GM21825 (cell line): ENCODE results near the gene DOK5.
"Not testable (repeated sequence)": the region's sequence is repeated elsewhere in the genome, so short reads cannot be mapped to it uniquely, and the experiment has no call there.

Source experiments
- ATAC-seq: cut with Tn5 transposase; IDR thresholded peaks from one replicate; pipeline ENCODE4 v1.9.1; 2021; ENCODE audit warnings: mild to moderate bottlenecking, moderate library complexity; ENCODE audit not compliant: unreplicated experiment

The DOK5 gene

DNA sequence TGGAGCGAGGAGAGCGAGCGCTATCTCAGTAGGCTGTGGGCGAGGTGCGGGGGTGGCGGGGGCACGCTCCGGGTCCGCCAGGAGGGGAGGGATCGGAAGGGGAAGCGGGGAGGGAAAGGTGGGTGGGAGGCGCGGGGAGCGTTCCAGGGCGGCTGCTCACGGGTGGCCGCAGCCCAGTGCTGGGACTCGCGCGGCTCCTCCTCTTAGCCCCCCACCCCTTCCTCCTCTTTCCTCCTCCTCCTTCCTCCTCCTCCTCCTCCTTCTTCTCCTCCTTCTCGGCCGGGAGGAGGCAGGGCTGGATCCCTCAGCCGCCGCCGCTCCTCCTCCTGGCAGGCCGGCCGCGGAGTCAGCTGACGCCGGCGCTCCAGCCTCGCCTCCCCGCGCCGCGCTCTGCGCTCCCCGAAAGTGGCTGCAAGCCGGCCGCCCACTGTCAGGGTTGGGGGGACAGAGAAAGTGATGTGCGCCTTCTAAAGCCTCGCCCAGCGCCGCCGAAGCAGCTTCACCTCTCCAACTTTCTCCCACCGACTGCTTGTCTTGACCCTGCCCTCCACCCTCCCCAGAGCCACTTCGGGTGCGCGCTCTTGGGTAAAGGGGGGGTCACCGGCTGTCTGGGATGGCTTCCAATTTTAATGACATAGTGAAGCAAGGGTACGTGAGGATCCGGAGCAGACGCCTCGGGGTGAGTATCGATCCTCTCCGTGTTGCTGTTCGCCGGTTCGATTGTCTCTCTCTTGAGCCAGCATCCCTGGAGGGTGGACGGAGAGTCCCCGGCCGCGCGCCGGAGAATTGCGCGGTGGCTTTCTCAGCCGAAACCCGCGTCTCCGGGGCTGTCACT, at the start of gene DOK5:
Gene DOK5, plus strand, starts transcription at position 260 of the 835 bp plus-strand sequence. Its CDS starts 354 bp downstream, at position 614.
- ATAC-seq = no peak

DNA sequence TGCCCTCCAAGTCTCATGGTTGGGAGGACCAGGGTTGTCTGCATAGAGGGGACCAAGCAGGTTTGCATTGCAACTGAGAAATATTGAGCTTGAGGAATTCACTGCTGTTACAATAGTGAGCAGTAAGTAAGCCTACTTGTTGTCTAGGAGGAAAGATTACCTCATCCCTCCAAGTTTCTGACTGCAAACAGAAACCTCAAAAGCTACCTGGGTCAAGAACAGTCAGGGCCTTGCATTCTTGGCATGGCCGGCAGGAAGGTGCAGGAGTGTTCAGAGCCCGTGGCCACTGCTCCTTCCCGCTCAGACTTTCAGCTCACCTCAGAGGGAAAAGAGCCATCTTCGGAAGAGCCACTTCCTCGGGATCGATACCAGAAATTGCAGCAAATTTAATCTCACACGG, 46.0 kb upstream of the DOK5 start:
- ATAC-seq = no peak

DNA sequence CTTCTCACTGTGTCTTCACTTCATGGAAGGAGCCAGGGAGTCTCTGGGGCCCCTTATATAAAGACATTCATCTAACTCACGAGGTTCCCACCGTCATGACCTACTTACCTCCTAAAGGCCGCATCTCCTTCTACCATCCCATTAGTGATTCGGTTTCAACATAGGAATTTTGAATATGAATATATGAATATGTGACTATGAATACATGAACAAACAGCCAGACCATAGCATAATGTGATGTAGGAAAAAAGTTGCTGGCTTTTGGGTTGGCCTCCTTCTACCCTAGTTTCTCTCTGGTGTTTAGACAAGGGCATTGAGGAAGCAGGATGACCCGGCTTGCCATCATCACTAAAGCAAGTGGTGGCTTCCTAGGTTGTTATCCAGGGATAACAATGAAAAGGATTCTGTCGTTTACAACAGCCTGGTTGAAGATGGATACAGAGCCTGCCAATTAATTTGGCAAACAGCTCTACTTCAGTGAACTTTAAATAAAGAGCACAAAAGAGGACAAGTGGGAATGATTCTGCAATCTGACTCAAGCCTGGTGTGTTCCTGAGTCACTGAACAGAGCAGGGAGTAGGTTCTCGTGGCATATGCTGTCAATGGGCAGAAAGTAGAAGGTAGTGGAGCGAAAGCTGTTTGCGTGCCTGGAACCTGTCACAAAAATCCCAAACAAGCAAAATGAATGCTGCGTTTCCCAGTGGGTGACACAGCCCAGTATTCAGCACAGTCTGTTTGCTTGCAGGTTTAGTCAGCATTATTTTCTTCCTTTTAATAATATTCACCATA, 44.0 kb upstream of the DOK5 start:
- no peak for ATAC-seq

DNA sequence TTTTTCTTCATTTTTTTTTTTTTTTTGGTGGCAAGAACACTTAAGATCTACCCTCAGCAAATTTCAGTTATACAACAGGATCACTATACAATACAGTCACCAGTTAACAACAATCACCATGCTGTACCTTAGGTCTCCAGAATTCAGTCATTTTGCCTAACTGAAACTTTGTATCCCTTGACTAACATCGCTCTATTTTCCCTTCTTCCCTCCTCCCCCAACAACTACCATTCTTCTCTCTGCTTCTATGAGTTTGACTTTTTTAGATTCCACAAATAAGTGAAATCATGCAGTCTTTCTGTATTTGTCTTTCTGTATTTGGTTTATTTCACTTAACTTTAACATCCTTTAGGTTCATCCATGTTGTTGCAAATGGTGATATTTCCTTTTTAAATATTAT, 42.4 kb upstream of the DOK5 start:
- no peak for ATAC-seq

DNA sequence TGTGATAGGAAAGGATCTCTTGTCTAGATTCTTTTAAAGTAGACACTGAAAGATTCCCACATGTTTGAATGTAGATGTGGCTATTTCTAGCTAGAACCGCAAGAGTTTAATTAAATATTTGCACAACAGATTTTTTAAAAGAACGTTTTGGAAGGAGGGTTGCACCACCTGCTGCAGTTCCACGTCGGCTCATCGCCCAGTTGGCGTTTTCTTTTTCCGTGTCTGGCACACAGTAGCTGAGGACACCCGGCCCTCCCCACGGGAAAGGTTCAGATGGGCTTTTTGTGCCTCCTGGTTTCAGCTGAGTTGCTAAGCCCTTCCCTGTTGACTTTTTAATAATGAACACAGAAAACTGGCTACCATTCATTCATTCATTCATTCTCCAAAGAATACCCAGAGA, 41.8 kb upstream of the DOK5 start:
- ATAC-seq = no peak

DNA sequence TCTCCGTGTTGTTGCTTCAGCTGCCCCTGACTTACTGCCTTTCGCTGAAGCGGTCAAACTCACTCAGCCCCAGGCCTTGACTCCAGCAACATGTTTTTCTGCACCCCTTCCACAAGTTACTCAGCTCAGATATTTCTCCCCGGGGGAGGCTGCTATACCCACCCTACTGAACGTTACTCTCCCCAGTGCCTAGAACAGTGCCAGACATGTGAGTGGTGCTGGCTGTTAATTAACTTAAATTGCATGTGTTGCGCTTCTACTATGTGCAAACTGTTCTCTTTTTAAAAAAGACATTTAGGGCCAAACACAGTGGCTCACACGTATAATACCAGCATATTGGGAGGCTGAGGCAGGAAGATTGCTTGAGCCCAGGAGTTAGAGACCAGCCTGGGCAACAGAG, 41.2 kb upstream of the DOK5 start:
- ATAC-seq = no peak

DNA sequence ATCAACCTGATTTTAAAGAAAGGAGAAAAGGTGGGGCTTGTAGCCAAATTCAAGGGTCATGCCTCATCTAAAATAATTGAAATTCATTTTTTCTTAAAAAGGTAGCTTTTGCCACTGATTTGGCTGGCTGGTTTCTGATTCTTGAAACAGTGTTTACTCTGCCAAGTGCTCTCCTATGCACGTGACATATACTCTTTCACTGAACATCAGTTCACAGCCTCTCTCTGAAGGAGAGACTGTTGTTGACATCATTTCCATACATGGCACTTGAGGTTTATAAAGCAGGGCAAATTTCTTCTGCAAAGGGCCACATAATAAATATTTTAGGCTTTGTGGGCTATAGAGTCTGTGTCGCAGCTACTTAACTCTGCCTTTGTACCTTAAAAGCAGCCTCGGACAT, 40.4 kb upstream of the DOK5 start:
- ATAC-seq = no peak

DNA sequence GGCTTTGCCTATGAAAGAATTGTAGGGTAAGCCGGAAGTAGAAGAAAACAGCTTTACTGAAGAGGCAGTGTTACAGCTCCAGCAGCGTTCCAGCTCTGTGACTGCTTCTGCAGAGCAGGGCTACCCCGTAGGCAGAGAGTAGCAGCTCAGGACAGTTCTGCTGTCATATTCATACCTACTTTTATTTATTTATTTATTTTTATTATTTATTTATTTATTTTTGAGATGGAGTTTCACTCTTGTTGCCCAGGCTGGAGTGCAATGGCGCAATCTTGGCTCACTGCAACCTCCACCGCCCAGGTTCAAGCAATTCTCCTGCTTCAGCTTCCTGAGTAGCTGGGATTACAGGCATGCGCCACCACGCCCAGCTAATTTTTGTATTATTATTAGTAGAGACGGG, 39.0 kb upstream of the DOK5 start:
- not testable (repeated sequence) for ATAC-seq

DNA sequence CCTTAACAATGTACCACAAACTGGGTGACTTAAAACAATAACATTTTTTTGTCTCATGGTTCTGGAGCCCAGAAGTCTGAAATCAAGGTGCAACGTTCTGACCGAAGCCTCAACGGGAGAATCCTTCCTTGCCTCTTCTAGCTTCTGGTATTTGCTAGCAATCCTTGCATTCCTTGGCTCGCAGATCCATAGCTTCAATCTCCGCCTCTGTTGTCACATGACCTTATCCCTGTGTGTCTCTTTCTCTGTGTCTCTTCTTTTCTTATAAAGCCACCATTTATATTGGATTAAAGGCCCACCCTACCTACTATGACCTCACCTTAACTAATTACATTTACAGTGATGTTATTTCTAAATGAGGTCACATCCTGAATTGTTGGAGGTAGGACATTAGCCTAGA, 37.2 kb upstream of the DOK5 start:
- no peak for ATAC-seq

DNA sequence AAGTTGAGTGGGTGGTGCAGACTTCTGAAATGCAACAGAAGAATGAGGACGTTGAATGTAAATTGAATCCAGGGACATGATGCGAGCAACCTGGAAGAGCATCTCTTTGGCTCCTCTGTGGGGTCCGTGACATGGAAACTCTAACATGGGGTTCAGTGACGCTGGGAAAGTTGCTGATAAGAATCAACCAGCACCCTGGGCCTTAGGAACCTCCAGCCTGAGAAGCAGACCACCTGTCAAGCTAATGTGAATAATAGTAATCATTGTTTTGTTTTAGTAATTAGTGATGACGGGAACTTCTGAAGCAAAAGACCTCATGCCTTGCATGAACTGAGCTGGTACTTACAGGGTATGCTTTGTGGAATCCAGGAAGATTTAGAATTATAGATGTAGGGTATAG, 25.2 kb upstream of the DOK5 start:
- no peak for ATAC-seq

DNA sequence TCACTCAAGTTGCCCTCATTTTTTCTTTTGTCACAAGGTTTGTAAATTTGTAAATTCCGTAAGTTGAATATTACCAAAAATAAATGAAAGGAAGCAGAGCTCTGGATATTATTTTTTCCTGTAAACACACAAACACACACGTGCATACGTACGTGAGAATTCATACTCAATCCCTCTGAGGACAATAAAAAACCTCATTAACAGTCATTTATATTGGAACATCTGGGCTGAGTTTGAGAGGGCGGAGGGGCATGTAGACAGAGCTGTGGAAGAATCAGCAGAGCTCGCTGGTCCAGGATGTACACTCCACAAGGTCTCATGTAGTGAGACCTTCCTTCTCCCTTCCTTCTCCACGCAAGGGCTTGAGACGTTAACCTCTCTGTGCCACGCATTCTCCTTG, 24.2 kb upstream of the DOK5 start:
- no peak for ATAC-seq

DNA sequence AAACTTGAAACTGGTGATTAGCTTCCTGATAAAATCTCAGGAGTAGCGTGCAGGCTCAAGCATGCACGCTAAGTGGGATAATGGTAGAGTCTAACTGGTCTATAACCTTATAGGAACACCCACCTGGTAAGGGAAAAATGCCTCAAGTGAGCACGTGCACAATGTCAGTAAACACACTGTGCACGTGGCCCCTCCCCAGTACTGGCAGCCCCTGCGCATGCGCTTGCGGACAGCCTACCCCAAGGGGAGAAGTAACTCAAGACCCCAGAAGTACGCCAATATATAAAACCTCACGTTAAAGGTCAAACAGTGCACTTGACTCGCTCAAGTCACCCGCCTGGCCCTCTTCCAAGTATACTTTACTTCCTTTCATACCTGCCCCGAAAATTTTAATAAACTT, 23.1 kb upstream of the DOK5 start:
- ATAC-seq = no peak

DNA sequence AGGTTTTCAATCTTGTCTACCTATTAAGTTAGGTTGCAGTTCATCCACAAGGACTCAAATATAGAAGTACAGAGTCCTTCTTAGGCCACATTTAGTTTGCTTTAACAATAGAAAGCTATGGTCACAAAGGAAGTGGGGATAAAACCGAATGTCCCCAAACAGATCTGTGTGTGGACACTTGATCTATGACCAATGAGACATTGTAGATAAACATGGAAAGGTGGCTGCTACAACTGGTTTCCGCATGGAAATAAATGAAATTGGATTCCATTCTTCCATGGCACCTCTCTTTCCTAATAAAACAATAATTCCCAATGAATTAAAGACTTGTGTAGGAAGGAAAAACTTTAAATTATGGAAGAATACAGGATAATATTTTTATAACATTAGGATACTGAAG, 20.4 kb upstream of the DOK5 start:
- ATAC-seq = no peak

DNA sequence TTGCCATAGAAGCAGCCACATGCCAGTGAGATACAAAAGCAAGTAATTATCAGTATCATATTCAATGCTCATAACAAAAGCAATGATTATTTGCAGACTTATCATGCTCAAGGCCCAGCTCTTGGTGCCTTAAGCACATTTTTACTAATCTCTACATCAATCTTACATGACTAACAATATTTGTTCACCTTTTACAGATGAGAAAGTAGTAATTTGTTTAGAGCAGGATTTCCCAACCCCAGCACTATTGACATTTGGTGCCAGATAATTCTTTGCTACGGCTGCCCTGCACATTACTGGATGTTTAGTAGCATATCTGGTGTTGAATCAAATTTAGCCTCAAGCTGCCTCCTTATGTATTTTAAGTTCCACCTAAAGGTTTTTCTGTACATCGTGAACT, 19.0 kb upstream of the DOK5 start:
- no peak for ATAC-seq

DNA sequence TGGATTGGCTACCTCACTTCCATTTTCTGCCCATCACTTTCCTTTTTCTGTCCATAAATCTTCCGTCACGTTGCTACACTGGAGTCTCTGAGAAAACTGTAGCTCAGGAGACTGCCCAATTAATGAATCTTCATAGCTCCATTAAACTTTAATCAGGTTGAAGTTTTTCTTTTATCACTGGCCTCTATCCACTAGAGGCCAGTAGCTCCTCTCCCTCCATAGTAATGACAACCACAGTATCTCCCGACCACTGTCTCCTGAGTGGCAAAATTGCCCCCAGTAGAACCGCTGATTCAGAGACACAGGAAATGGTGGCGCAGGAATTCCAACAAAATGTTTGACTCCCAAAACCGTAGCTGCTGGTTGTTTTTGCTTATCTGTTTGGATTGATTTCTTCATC, 18.4 kb upstream of the DOK5 start:
- no peak for ATAC-seq

DNA sequence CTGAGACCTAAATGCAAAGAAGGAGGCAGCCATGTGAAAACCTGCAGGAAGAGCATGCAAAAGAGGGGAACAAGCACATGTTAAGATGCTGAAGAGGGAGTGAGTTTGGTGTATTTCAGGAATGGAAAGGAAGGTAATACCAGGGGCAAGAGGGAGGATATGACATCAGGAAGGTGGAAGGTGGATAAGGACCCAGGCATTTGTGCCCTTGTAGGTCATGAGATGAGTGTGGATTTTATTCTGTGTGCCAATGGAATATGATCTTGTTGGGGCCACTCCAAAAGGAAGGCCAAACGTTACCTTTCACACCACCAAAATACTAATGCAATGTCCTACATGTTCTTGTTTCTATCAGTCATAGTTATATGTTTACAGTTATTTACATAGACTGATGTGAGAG, 17.2 kb upstream of the DOK5 start:
- no peak for ATAC-seq

DNA sequence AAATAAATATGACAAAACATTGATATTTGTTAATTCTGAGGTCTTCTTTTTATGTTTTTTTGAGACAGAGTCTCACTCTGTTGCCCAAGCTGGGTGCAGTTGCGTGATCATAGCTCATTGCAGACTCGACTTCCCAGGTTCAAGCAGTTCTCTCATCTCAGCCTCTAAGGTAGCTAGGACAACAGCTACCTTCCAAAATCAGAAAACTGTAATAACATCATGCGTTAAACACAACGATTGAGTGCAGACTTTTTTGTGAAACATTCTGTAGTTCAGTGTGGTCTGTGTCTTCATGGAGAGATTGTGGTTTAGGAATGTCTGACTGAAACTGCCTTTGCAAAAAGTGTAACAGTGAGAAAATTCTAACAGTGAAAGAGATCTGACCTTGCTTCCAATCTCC, 16.1 kb upstream of the DOK5 start:
- ATAC-seq = no peak

DNA sequence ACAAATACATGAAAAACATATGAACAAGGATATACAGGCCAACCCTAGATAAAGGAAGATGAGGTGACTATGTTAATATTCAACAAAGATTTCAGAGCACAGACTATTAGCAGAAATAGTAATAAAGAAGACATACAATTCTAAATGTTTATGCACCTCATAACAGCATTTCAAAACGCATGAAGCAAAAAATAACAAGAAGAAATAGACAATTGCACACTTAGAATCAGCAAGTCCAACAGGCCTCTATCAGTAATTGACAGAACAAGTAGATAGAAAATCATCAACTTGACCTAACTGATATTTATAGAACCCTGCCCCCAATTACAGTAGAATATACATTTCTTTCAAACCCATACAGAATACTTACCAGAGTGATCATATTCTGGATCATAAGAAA, 11.4 kb upstream of the DOK5 start:
- ATAC-seq = no peak

DNA sequence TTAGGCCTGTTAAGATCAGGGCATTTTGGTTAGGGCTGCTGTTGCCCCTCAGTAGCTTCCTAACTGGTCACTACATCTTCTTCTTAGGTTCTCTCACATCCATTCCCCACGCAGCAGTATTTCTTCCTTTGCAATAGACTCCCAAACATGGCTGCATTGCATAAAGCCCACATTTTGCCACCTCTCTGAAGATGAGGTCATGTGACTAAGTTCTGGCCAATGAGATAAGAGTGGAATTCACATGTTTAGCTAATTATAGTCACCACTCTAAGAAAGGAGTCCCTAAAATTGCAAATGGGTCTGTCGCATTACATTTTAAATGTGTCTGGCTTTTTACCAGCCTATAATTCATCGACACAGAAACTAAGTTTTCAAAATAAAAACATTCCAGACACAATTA, 9.3 kb upstream of the DOK5 start:
- ATAC-seq = no peak

DNA sequence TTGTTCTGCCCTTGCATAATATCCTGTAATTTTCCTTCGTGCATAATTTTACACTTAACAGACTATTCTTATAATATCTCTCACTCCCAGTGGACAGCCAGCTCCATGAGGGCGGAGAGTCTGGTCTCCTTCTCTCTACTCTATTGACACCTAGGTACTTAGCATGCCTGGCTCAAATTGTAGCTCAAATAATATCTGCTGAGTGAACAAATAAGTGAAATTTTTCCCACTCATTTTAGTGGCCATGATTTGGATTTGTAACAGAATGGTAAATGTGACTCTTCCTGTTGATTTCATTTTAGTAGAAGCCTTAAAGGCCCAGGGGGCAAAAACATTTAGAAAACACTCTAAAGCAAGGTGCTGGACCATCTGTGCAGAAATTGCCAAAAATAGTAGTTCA, 7.8 kb upstream of the DOK5 start:
- ATAC-seq = no peak

DNA sequence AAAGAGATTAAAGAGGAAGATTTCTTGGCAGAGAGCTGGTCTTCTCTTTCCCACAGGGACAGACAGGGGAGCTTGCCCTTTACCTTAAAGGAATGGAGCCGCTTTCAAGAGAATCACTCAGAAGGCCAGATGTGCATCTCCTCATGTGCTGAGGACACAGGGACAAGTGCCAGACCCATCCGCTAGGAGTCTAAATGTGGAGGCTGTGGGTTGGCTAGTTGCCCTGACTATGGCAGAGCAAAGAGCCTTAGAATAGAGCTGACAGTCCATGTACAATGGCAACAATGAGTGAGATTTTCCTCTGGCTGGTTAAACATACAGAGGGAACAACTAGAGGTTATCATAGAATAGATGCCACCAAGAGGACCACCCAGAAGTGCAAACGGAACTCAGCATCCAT, 7.3 kb upstream of the DOK5 start:
- no peak for ATAC-seq

DNA sequence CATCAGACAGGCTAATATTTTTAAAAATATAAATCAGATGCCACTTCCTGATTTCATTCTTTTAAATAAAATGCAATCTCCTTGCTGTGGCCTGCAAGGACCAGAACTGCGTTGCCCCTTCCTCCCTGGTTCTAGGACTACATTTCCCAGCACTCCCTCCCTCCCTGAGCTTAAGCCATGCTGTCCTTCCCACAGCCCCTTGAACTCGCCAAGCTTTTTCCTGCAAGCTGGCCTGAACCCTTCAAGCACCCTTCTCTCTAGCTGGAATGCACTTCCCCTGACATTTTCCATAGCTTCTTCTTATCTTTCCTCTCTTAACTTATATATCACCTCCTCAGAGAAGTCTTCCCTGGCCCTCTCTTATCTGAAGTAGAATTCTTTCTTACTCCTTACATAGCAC, 6.1 kb upstream of the DOK5 start:
- ATAC-seq = no peak
